ENCODE data around the gene RPL39L.

GRCh38 chr3:187077085-187077484, 62.2 kb downstream of the RPL39L start:
- no peak for TF ChIP-seq CTCF (IDR thresholded peaks at IDR 0.05)
- TF ChIP-seq POLR2A (IDR thresholded peaks at IDR 0.05) = no peak
